ENCODE results near the gene LPAR6. TPM values are rescaled to one million over a fixed set of nuclear protein-coding genes. Genes with fewer than 3 reads are reported as not detected.
A peak's percentile ranks its signal among the peaks of the same experiment; 100 is the strongest.

Gene LPAR6
- total RNA-seq, 4 donors from 2014 or later, result 7.8 to 14.2 (median 8.8) TPM

DNA sequence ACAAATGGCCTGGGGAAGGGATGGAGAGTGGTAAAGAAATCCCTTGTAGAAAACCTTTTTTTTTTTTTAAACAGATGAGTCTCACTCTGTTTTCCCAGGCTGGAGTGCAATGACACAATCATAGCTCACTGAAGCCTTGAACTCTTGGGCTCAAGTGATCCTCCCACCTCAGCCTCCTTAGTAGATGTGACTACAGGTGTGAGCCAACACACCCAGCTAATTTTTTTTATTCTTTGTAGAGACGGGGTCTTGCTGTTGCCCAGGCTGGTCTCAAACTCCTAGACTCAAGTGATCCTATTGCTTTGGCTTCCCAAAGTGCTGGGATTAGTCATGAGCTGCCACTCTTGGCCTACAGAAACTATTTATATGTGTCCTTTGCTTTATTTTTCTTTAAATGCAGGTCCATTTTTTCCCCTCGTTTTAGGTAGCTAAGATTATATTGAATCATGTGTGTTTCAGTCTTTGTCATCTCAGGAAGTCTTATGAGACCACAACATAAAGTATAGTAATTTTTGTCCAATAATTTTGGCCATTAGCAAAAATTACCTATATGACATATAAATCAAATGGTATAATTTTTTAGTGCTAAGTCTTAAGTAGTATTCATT lies 10.5 kb downstream of the LPAR6 start:
- intact Hi-C loops (cut with DNase I), result no loop called here
- WGBS, result 83% methylated on average over 2 of the region's 2 CpGs
- H3K27ac ChIP-seq (replicated peaks in 1 of 4), result peak overlapping the region; percentile 53 to 73 (median 59)

GRCh38 chr13:48401480-48401879 lies 11.4 kb downstream of the LPAR6 start:
- DNase-seq (ENCODE audit: extremely low spot score), result no peak
- Histone ChIP-seq H3K36me3 (no peaks in the 10 kb centered on the region), H3K9me3 (no peaks in the 10 kb centered on the region), H3K4me1 (peaks cover 26 to 56% (median 46%) of the 10 kb centered on the region in 4 donors), H3K27me3 (no peaks in the 10 kb centered on the region), H3K27ac (replicated peaks in 1 of 4) (peak overlapping the region in 3 of 4 donors; percentile 29 to 58 (median 53)), H3K4me3 (no peak overlapping the region)
- 36% methylated on average over 2 of the region's 2 CpGs for WGBS
- TF ChIP-seq EP300 (IDR thresholded peaks at IDR 0.05), result no peak
- TF ChIP-seq POLR2AphosphoS5 (IDR thresholded peaks at IDR 0.05), result no peak
- TF ChIP-seq POLR2A (IDR thresholded peaks at IDR 0.05; ENCODE audit: low read depth), result no peak
- TF ChIP-seq, protein P1, sequence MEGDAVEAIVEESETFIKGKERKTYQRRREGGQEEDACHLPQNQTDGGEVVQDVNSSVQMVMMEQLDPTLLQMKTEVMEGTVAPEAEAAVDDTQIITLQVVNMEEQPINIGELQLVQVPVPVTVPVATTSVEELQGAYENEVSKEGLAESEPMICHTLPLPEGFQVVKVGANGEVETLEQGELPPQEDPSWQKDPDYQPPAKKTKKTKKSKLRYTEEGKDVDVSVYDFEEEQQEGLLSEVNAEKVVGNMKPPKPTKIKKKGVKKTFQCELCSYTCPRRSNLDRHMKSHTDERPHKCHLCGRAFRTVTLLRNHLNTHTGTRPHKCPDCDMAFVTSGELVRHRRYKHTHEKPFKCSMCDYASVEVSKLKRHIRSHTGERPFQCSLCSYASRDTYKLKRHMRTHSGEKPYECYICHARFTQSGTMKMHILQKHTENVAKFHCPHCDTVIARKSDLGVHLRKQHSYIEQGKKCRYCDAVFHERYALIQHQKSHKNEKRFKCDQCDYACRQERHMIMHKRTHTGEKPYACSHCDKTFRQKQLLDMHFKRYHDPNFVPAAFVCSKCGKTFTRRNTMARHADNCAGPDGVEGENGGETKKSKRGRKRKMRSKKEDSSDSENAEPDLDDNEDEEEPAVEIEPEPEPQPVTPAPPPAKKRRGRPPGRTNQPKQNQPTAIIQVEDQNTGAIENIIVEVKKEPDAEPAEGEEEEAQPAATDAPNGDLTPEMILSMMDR (IDR thresholded peaks at IDR 0.05), result no peak
- intact Hi-C loops (cut with DNase I), result no loop called here

More for the DNA sequence above, 10.5 kb downstream of the LPAR6 start:
- Histone ChIP-seq H3K27me3 (no peaks in the 10 kb centered on the region), H3K36me3 (no peaks in the 10 kb centered on the region), H3K9me3 (no peaks in the 10 kb centered on the region), H3K4me1 (peaks cover 26 to 60% (median 46%) of the 10 kb centered on the region in 4 donors), H3K4me3 (no peak overlapping the region)
- DNase-seq (ENCODE audit: extremely low spot score), result no peak
- TF ChIP-seq POLR2A (IDR thresholded peaks at IDR 0.05; ENCODE audit: low read depth) (no peak), POLR2AphosphoS5 (IDR thresholded peaks at IDR 0.05) (no peak), EP300 (IDR thresholded peaks at IDR 0.05) (no peak)
- TF ChIP-seq, protein P1 (IDR thresholded peaks at IDR 0.05), result no peak

DNA sequence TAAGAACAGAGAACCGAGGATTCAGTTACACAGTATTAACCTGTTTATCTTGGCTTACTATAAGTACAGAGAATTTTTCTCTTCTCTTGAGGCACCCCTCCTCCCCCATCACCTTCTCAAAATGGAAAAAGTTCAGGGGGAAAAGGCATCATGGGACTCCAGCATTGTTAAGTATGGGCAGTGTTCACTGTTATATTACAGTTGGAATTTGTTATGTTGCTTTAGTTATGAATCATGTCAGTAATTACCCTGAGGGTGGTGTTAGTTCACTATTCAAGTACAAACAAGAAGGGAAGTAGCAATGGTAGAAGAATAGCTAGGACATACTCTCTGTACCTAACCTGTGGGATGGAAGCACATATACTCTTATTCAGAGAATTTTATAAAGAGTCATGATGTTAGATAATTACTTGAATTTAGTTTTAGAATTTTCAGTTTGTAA lies 12.0 kb downstream of the LPAR6 start:
- H3K4me3 ChIP-seq, result no peak overlapping the region
- H3K36me3 ChIP-seq, result no peaks in the 10 kb centered on the region
- H3K9me3 ChIP-seq, result no peaks in the 10 kb centered on the region
- no peak for DNase-seq (ENCODE audit: extremely low spot score)
- H3K4me1 ChIP-seq, result peaks cover 26 to 55% (median 46%) of the 10 kb centered on the region in 4 donors
- intact Hi-C loops (cut with DNase I), result no loop called here
- no peaks in the 10 kb centered on the region for H3K27me3 ChIP-seq
- WGBS, result 11% methylated on average over 1 of the region's 1 CpG
- peak overlapping the region; percentile 29 to 58 (median 44) for H3K27ac ChIP-seq (replicated peaks in 1 of 4)
- TF ChIP-seq POLR2AphosphoS5 (IDR thresholded peaks at IDR 0.05) (no peak), EP300 (IDR thresholded peaks at IDR 0.05) (no peak), POLR2A (IDR thresholded peaks at IDR 0.05; ENCODE audit: low read depth) (no peak)
- TF ChIP-seq, protein P1 (IDR thresholded peaks at IDR 0.05), result no peak

- no peak overlapping the region for H3K4me3 ChIP-seq
- H3K4me1 ChIP-seq, result peaks cover 26 to 55% (median 46%) of the 10 kb centered on the region in 4 donors
- DNase-seq (ENCODE audit: extremely low spot score), result no peak
- TF ChIP-seq, protein P1 (IDR thresholded peaks at IDR 0.05), result no peak
- TF ChIP-seq EP300 (IDR thresholded peaks at IDR 0.05), result no peak
- TF ChIP-seq POLR2AphosphoS5 (IDR thresholded peaks at IDR 0.05), result no peak
- TF ChIP-seq POLR2A (IDR thresholded peaks at IDR 0.05; ENCODE audit: low read depth), result no peak
- peak overlapping the region; percentile 29 to 58 (median 44) for H3K27ac ChIP-seq (replicated peaks in 1 of 4)
- WGBS, result 86% methylated on average over 2 of the region's 2 CpGs
- peaks cover 0 to 4% (median under 1%) of the 10 kb centered on the region in 4 donors for H3K36me3 ChIP-seq
- intact Hi-C loops (cut with DNase I), result no loop called here
- no peaks in the 10 kb centered on the region for H3K9me3 ChIP-seq
- H3K27me3 ChIP-seq, result no peaks in the 10 kb centered on the region
Measured at GRCh38 chr13:48400090-48400694, 12.7 kb downstream of the LPAR6 start.

Data from esophagus muscularis mucosa (tissue), 4 donors.